AML-193 (cell line): ENCODE data around the gene SORCS2.

ENCODE experiments used
- DNase-seq, 2 experiments: peaks; one replicate each; lab custom pipeline; 2025; lab: John Stamatoyannopoulos, UW

Gene SORCS2

DNA sequence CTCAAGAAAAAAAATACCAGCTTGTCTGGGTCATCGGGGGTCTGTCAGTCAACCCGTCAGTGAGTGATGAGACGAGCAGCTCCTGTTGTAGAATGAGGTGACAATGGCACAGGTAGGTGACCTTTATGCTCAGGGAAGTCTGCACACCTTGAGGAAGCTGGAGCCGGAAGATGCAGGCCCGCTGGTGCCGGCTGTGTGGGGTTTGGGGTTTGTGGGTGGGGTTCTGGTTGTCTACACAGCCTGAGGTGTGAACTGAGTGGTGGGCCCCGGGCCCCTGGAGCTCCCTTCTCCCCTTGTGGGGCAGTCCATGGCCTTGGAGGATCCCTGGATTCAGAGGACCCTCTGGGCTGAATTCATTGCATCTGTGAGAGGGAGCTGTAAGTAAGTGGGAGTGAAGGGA, 75.5 kb downstream of the SORCS2 start:
- no peak for DNase-seq

DNA sequence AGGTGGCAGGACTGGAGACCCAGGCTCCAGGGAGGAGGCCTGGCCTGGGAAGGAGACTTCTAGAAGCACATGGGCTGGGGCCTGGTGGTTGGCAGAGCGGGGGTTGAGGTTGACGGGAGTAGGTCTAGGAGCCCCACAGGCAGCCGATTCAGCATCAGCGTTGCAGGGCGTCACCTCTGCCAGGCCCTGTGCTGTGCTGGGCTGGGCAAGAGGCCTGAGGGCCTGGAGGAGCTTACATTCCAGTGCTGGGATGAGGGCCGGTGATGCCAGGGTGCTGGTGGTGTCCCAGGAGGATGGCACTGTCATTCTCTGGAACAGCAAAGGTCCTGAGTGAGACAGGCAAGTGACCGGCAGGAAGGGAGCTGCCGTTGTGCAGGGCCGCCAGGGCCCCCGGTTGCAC, 76.6 kb downstream of the SORCS2 start:
- no peak for DNase-seq

DNA sequence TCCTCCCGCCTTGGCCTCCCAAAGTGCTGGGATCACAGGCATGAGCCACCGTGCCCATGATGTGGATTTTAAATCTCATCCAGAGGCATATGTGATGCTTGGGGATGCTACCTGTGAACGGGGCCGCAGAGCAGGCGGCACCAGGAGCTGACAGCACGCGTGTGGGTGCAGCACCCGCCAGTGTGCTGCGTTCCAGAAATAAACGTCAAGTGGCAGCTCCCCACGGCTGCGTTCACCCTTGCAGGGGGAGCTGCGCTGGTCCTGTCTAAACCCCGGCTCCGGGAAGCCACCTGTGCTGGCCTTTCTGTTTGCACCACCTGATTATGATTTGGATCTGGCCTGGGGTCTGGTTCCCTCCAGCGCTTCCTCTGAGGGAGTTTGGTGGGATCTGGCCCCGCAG, 77.8 kb downstream of the SORCS2 start:
- DNase-seq, result no peak

DNA sequence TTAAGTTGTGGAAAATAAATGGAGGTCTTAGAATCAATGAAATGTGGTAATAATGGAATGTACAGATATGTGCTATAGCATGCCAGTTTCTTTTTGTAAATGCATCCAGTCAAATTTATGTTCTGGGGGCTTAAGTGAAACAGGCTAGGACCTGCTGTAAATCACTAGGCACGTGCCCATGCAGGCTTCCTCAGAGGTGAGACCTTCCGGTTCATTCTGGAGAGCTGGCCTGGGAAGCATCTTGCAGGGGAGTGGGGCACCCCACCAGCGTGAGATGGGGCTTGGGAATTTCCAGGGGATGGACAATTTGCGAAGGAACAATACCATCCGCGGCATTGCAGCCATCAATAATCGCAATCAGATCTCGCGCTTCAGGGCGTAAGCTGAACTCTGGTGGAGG, 80.1 kb downstream of the SORCS2 start:
- DNase-seq, result no peak

DNA sequence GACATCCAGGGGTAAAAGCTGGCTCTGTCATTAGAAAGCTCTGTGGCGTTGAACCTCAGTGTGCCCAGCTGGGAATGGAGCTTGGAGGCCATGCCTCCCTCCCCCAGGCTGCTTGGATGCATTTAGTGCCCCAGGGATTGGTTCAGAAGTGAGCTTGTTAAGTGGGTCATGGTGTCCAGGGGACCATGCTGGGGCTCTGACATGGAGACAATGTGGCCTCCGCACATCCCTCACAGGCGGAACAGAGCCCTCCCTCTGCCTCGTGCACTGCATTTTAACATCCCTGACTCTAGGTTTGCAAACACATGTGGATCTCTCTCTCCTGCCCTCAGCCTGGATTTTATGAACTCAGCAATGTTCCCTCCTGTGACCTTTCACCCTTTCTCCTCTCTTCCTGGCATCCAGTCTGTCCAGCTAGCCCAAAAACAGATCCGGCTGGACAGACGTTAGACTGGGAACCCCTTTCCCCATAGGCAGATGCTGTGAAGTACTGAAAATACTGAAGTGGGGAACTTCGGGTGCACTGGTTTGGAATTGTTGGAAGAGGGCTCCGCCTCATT, 81.5 kb downstream of the SORCS2 start:
- no peak for DNase-seq

DNA sequence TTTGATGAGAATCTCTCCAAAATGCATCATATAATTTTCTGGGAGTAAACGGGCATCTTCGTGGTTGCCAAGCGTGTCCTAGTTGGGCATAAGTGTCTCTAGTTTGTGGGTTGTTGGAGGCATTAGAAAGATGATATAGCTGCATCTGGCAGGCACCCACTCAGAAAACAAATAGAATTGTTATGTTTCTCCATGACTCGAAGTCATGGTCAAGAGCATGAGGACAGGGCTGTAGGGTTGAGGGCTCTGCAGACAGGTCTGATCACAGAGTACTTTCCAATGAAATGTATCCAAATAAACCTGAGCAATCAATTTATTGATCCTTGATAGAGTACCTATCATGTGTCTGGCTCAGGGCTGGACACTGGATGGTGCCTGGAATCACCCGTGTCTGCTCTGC, 82.7 kb downstream of the SORCS2 start:
- DNase-seq, result no peak

DNA sequence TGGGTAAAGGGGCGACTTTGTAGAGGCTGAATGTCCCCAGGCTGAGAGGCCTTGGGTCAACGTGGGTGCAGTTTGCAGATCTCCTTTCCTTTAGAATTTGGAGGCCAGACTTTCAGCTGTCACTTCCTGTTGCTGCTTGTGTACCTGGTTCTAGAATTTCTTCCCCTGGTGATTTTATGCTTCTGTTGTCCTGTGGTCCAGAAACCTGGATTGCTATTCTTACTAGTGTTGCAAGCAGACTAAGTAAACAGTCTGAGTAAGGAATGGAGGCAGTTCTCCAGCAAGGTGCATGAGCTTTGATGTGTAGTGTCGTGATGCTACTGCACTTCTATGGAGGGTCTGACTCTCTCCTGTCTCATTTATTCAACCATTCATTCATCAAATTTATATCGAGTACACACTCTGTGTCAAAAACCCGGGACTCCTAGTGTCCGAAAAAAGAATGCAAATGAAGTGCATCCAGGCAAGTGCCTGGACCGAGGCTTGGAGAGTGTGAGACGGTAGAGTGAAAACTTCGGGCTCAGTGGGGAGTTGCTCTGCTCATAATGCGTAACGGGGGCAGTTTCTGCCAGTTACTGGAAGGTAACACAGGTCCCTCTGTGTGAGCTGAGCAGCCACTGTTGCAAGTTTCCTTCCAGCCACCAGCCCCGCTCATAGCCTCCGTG, 83.3 kb downstream of the SORCS2 start:
- DNase-seq, result no peak

DNA sequence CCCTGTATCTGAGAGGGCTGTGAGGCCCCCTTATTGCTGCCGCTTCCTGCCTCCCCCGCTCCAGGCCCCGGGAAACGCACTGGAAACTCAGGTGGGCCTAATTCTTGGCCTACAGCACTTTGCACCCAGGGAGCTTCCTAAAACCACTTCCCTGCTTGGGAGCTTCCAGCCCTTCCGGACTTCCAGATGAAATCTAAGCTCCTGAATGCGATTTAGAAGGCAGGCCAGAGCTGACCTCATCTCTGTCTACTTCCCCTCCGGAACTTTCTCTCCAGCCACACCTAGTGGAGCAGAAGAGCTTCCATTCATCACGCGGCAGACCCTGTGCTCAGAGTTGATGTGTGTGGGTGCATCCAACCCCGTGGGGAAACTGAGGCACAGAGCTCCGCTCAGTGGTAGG, 84.2 kb downstream of the SORCS2 start:
- DNase-seq, result no peak

DNA sequence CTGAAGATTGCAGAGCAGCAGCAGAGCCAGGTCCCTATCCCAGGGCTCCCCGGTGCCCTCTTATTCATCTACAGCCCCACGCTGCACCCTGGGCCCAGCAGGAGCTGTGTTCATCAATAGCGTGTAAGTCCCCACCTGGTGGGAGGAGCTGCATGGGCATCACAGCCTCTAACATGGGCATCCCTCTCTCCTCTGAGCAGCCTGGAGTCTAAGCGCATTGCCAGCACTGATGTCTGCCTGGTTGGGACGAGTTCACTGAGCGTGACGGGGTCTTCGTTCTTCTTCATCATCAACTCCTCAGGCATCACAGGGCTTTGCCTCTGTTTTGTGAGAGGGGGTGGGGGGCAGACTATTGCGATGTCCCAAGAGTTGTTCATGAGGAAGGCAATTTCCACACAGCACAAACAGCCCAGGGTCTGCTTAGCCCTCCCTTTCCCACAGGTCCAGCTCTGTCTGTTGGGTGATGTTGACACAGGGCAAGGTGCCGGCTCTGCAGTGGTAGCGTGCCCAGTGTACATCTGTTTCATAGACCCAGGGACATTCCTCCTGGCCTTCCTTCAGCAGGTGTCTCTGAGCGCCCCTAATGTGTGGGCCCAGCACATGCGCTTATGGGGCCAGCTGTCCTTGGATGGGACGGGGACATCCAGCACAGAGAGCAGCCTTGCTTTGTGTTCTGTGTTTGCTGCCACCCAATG, 85.9 kb downstream of the SORCS2 start:
- DNase-seq, result no peak

DNA sequence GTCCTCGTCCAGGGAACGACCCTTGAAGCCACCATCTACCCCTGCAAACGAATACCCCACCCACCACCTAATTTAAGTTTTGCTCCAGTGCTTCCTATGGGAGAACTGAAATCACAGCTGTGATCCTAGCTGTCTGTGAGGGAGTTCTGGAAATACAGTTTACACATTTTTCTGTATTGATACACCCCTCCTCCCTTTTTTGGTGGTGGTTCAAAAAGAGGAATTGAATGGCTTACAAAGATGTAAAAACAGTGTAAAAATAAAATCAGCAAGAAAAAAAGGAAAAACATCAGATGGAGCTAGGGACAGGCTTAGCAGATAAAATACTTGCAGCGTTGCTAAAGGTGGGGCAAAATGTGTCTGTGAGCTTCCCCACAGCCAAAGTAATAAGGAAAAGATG, 86.6 kb downstream of the SORCS2 start:
- no peak for DNase-seq

DNA sequence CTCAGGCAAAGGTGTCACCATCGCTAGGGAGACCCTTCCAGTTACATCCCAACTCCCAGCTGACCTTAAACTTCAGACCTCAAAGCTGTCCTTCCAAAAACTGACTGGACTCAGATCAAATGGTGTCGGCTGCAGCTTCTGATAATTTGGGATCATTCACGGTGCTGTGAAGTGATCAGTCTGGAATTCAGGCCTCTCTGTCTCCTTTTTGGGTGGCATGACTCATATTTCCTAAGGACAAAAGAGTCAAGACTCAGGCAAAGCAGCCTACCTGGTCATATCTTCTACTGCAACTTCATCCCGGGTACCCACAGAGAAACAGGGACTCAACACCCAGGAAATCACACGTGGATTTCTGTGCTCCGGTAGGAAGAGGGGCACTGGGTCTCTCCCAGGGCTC, 87.6 kb downstream of the SORCS2 start:
- DNase-seq, result no peak

DNA sequence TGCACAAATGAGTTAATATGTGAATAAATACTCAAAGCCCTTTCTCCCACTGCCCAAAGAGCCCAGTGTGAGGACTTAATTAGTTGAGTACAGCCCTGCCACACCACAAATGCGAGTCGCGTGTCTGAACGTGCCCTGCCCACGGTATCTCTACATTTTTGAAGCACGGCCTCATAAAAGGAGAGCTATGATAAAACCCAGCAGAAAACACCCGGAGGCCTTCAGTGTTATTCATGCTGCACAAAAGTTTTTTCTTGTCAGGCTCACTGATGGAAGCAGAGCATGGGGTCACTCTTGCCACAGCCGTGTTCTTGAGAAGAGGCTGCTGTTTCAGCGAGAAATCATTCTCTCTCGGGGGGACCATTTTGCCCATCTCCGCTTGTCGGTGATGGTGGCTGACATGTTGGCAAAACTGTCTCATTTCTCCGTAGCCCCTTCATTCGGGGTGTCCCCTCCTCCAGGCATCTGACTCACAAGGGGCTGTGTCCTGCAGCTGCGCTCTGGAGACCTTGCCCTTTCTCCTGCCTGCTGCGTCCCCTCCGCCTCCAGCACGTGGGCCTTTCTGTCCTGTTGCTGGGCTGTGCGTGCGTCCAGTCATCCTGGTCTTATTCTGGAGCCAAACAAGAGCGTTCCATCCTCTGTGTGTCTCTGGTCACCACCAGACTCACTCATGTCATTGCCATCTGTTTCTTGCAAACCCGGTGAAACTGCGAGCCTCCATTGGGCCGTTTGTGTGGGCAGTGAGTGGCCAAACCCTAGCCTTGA, 88.8 kb downstream of the SORCS2 start:
- no peak for DNase-seq

DNA sequence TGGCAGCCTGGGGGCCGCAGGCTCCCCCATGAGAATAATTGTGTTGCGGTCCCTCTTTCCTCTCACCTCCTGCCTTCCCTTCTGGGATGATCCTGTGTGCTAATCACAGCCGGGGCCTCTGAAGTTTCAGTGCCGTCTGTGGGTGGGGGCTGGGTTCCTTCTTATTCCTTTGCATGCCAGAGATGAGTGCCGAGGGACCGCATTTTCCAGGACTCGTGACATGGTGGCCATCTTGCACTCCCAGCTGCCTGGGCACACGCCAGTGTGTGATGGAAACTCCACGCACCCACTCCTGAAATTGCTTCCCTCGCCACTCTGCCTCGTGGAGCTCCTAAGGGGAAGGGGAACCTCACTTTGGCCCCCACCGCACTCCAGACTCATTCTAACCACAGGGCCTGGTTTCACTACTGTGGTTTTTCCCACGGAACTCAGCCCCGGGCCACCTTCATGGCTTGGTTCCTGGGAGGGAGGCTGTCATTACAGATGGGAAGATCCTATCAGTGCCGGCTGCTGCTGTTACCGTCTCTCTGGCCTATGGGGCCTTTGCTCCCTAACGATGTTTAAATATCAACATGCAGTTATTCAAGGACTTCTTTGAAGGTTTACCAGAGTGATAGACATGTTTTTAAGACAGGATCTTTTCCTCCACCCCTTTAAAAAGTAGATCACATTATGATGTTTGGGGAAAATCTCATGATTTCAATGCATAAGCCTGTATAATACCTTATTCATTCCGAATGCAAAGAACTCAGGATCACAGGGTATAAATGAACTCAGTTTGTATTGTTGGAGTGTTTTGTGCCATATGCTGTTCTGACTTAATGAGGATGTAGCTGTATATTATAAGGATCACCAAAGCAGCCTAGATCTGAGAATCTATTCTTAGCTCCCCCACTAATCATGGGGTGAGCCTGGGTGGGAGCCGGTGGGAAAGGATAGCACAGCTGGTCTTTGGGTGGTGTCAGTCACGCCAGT, 89.6 kb downstream of the SORCS2 start:
- no peak for DNase-seq

DNA sequence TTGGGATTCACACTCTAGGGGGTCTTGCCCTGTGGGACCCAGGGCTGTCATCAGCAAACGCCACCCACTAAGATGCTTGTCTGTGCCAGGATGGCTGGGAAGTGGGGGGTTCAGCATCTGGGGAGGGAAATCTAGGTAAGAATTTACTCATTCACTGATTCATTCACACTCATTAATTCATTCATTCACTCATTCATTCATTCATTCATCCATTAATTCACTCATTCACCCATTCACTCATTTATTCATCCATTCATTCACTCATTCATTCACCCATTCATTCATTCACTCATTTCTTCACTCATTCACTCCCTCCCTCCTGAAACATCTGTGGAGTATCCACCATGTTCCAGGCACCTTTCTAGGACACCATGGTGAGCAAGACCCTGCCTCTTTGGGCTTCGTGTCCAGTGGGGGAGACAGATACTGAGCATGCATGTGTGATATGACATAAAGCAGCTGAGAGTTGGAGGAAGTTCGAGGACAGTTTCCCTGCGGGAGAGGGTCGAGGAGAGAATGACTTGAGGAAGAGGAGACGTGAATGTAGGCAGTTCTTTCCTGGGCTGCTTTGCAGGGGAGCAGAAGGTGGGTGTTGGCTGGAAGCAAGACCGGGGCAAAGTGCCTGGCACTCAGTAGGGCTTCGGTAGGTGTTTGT, 90.6 kb downstream of the SORCS2 start:
- DNase-seq, result no peak

DNA sequence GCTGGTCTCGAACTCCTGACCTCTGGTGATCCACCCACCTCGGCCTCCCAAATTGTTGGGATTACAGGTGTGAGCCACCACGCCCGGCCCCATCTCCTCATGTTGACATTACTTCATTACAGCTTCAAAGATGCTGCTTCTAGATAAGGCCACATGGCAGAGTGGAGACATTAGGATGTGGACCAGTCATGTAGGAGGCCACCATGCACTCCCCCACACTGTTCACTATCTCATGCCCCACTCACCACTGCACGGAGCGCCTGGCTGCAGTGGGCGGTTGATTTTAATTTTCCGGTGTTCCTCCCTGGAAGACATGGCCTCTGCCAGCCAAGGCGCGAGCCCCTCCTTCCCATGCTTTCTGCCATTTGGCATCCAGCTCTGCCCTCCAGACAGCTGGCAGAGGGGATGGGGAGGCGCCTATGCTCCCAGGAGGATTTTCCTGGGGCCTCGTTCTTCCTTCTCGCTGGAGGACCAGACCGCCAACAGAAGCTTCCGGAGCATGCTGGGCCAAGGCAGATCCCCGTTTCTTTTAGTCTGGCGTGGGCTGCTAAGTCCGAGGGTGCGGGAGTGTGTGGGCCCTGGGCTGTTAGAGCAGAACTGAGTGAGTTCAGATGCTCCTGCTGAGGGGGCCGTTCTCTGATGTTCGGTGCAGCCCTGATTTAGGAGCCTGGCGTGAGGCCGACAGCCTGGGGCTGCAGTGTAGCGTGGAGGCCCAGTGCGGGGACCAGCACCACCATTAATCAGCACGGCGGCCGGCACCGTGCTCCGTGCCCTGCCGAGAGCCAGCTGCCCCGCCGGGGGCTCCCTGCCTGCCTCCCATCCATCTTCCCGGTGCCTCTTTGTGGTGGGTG, 93.1 kb downstream of the SORCS2 start:
- no peak for DNase-seq

DNA sequence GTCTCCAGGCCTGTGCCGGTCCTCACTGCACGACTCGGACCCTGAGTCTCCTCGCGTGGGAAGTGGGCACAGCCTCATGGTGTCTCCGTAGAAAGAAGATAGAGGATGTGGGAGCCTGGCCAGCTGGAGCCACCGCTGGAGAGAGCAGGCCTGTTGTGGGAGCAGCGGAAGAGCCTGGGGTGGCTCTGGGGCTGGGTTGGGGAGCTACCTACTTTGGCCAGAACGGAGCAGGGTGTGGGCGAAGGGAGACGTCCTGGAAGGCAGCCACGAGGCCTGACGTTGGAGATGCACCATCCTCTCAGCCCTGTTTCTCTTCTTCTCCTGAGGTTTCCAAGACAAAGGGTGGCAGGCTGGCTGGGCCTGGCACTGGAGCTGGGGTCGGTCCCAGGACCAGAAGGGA, 93.8 kb downstream of the SORCS2 start:
- DNase-seq, result no peak

DNA sequence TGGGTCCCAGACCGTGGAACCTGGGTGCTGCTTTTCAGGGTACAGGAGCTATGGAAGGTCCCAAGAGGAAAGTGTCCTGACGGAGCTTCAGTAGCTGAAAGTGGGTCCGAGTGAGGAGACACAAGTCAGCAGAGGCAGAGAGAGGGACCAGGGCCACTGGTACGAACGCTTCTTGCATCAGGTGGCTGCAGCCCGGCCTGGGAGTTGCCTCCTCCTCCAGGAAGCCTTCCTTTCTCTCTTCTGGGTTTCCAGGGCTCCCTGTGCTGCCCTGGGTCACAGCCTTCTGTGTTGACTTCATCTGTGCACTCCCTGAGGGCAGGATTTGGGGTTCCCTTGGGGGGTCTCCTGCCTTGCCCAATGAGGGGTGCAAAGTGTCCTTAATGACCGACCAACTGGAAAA, 94.5 kb downstream of the SORCS2 start:
- no peak for DNase-seq

DNA sequence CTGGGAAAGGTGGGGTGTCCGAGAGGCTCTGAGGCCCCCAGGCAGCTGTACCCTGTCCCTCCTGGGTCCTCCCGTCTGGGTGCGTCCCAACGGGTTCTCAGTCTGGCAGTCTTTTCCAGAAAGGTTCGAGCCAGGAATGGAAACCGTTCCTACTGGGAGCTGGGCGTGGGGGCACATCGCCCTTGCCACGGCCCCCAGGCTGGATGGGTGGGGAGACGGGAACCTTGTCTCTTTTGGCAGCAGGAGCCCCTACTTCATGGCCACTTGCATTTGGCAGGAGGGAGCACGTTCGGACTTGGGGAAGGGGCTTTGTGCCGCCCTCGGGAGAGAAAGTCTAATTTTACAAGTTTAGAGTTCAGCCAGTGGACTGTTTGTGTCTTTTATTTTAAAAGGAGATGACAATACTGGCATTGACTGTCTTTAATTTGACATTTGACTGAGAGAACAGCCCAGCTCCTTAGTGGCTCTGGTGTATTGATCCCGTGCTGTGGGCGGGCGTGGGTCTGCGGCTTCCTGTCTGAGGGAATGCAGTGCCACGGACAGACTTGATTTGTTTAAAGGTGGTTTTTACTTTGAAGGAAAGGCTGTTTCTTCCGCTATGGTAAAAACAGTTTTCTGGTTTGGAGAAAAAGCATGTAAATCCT, 95.1 kb downstream of the SORCS2 start:
- DNase-seq, result no peak

DNA sequence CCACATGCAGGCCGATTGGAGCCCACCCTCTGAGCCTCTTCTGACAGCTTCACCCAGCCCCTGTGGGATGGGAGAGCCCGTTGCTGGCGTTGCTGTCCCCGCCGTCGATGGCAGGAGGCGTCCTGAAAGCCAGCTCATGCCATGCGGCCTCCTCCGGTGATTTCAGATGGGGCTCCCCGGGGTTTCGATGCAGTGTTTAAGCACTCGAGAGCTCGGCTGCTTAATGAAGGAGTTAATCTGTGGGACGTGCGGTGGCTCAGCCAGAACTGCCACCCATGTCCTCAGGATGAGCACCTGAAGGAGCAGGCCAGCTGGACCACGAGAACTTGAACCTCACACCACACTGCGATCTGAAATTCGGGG, 95.6 kb downstream of the SORCS2 start:
- no peak for DNase-seq
